ENCODE data around the gene ALLC. TPM values are rescaled to one million over a fixed set of nuclear protein-coding genes. Genes with fewer than 3 reads are reported as not detected.

ALLC gene
- total RNA-seq, 1 experiment from 2014 or later, result not detected

DNA sequence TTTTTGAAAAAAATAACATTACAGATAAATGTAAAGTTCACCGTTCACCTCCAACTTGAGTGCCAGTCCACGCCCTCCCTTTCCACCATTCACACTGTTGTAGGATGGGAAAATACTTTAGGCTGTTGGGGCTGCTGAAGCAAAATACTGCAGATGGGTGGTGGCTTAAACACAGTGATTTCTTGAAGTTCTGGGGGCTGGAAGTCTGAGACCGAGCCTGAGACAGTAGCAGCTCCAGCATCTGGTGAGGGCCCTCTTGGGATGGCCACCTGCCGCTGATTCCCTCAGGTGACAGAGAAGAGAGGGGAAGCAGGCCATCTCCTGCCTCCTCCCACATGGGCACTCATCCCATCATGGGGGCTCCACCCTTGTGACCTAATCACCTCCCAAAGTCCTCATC, 17.7 kb downstream of the ALLC start:
- DNase-seq (ENCODE audit: low read depth), result no peak

DNA sequence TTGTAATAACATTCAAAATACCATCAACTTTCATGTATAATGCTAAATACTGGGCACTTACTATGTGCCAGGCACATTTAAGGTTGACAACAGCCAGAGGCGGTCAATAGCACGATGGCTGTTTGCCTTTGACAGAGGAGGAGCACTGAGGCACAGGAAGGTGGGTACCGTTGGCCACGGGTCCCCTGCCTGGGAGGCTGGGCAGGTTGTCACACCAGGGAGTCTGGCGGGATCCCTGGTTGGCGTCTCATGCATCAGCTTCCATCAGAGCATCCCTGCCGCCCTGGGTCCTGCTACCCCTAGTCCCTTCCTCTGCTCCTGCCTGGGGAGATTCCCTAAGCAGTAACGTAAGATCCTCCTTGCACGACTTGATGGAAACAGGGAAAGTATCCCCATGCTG, 19.4 kb downstream of the ALLC start:
- no peak for DNase-seq (ENCODE audit: low read depth)

DNA sequence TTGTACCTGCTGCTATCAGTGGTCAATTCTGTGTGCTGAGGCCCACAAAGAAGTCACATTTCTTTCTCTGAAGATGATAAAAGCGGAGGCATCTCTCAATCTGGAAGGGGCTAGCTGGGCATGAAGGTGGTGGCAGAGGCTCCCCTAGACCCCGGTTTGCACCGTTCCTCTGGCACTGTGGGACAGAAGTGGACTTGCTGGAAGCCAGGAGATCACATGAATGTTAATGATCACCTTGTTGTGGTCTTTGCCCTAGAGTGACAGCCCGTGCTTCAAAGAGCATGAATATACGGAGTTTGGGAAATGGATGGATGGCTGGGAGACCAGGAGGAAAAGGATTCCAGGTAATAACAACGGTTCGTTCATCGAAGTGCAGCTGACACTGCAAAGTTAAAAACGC, 20.2 kb downstream of the ALLC start:
- DNase-seq (ENCODE audit: low read depth), result no peak

GRCh38 chr2:3679180-3679579, 21.2 kb downstream of the ALLC start:
- DNase-seq (ENCODE audit: low read depth), result no peak

GRCh38 chr2:3679616-3680393, 21.8 kb downstream of the ALLC start:
- no peak for DNase-seq (ENCODE audit: low read depth)

DNA sequence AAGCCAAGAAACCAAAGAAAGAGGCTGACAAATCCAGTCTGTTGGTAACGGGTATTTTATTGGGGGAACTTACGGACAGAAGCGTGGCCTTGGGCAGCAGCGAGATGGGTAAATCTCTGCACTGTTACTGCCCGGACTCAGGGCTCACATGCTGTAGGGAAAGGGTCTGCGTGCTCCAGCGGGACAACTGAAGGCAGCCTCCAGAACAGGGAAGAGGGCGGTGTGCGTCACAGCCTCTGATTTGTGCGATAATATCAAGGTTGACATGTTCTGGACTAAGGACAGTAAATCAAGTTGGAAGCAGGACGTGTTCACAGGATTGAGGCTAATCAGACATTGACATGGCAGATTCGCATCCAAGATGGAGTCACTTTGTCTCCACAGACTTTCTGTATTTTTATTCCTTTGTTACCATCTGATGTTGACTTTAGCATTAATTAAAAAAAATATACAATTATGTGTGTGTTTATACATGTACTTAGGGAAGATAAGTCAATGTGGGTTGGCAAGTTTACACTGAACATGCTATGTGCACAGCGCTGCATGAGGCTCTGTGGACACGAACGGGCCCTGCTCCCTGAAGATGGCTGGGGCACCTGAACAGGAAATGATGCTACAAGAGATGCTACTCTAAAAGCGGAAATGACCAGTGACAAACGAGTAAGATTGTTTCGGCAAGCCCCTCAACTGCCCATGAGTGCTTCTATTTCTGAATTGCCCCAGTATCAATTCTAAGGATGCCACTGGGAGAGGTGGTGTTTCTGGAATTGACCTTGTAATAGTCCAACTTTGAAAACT, 22.7 kb downstream of the ALLC start:
- DNase-seq (ENCODE audit: low read depth), result no peak

DNA sequence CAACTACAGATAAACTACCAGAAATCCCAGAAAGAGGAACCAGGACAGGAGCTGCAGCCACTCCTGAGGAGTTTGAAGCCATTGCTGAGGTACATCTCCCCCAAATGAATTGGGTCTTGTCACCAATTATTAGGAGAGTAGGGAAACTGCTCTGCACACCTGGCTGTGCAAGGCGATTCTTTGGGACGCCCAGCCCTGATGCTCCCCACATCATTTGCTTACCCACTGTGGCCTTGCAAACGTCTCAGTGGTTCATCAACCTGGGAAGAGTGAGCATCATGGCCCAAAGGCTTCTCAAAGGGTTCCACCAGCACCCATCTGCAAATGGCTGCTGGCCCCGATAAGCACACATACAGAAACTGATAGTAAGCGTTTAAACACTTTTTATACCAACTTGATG, 23.6 kb downstream of the ALLC start:
- DNase-seq (ENCODE audit: low read depth), result no peak

GRCh38 chr2:3682811-3683210, 24.8 kb downstream of the ALLC start:
- peak; percentile 57 for DNase-seq (ENCODE audit: low read depth)

DNA sequence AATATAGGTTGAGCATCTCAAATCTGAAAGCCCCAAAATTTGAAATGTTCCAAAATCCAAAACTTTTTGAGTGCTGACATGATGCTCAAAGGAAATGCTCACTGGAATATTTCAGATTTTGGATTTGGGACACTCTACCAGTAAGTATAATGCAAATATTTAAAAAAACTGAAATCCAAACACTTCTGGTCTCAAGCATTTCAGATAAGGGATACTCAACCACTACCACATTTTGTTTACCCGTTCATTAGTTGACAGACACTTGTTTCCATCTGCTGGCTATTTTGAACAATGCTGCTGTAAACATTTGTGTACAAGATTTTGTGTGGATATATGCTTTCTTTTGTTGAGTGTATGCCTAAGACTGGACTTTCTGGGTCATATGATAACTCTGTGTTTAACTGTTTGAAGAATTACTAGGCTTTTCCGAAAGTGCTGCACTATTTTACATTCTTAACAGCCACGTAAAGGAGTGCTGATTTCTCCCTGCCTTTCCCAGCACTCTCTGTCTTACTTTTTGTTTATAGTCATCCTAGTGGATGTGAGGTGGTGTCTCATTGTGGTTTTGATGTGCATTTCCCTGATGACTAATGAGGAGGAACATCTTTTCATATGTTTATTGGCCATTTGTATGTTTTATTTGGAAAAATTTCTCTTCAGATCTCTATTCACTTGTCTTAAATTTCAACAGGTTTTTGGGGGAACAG, 25.9 kb downstream of the ALLC start:
- DNase-seq (ENCODE audit: low read depth), result peak; percentile 86

- DNase-seq (ENCODE audit: low read depth), result no peak
These were observed 32.2 kb downstream of the ALLC start for GRCh38 chr2:3689998-3690748.

GRCh38 chr2:3692375-3692774, 34.4 kb downstream of the ALLC start:
- DNase-seq (ENCODE audit: low read depth), result peak; percentile 52

DNA sequence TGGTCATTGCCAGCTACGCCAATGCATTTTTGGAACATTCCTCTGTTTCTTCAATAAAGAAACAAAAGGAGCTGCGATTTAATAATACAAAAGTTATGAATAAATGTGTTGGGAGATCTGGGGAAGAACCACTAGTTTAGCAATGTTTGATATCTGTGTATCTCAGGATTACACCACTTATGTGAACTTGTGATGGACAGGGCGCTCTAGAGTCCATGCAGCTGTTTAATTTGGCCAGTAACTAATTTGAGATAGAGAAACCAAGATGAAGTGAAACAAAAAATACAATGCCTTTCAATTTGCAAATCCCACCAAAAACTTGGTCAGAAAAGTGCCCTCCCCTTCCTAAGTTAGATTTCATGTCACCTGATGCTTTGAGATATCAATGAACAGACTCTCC, 38.5 kb downstream of the ALLC start:
- DNase-seq (ENCODE audit: low read depth), result no peak

DNA sequence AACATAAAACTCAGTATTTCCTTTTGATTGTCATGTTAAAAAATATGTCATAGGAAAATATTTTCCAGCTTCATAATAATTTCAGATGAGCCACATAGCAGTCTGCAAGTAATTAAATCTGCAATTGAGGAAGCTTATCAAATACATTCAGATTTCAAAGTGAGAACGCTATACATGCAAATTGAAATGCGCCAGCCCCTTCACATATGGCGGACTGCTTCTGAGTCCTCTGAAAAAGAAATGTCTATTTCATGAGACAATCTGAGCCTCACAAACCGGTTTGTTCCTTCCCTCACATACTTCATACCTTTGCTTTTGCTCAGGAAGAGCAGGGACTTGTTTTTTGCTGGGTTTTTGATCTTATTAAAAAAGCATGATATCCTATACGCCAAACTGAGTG, 43.1 kb downstream of the ALLC start:
- DNase-seq (ENCODE audit: low read depth), result no peak

DNA sequence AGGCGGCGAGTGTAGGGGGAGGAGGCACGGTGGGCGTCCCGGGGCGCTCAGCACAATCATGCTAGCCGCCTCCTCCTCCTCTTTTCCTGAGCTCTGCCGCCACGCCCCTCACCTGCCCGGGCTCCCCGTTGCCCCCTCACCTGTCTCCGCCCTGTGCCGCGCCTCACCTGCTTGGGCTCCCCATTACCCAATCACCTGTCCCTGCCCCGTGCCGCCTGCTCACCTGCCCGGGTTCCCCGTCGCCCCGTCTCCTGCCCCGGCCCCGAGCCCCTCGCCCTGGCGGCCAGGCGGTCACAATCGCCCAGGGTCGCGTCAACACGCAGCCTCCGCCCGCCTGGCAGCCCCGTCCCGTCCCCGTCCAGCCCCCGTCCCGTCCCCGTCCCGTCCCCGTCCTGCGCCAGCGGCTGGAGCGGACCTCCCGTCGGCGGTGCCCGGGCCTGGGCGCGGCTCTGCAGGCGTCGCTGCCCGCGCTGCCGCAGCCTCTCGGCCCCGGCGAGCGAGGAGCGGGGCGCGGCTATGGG, 45.3 kb downstream of the ALLC start, which contains the start of gene DCDC2C:
Gene DCDC2C (plus strand): TSS at position 340 of the 521 bp plus-strand sequence. CDS start 177 bp downstream, at position 517.
- no peak for DNase-seq (ENCODE audit: low read depth)

GRCh38 chr2:3703757-3704355, 45.9 kb downstream of the ALLC start:
- no peak for DNase-seq (ENCODE audit: low read depth)

GRCh38 chr2:3704692-3705091, 46.7 kb downstream of the ALLC start:
- DNase-seq (ENCODE audit: low read depth), result no peak

DNA sequence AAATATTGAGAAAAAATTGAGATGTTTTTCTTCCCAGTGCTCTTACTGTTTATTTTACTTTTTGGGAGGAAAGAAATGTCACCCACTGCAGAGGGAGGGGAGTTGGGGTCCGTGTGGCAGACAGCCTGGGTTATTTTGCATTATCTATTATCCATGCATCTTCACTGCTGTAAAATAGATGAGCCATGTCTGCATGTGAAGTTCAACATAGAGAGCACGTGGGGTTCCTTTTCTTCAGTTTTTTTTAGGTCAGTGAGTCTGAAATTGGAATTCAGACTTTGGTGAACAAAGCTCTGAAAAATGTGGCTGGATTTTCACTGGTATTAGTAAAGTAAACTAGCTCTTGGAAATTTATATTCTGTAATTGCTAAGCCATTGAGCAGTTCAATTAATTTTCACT, 47.8 kb downstream of the ALLC start:
- no peak for DNase-seq (ENCODE audit: low read depth)

GRCh38 chr2:3706892-3707291, 48.9 kb downstream of the ALLC start:
- DNase-seq (ENCODE audit: low read depth), result no peak

DNA sequence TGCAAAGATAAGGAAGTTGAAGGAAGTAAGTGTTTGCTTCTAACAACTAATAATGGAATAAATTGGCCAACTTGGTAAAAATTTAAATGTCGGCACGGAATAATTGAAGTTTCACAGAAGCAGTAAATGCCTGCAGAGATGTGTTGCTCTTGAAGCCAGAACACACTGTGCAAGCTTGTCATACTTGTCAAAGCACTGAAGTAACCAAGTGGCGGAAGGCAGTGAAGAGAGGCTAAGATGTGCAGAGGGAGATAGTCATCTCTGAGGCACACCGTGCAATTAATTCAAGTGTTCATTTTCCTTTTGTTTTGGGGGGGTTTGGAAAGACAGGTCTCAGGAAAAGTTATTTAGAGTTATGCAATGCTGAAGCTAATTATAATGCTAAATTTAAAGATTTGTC, 50.6 kb downstream of the ALLC start:
- DNase-seq (ENCODE audit: low read depth), result no peak

GRCh38 chr2:3709225-3709624, 51.2 kb downstream of the ALLC start:
- DNase-seq (ENCODE audit: low read depth), result no peak

- DNase-seq (ENCODE audit: low read depth), result no peak
These were observed 54.4 kb downstream of the ALLC start for GRCh38 chr2:3712424-3712823.

Measured in HT1080 (cell line).